ENCODE results near the gene SLC4A11. TPM values are rescaled to one million over a fixed set of nuclear protein-coding genes. Genes with fewer than 3 reads are reported as not detected.

Gene SLC4A11
- total RNA-seq, 1 experiment from 2014 or later: 4.8 TPM

Other genes with a start within 250 kb of the SLC4A11 start
- not detected in 2 replicates for gene GNRH2, start 195.6 kb downstream of the SLC4A11 start, total RNA-seq (2014; rRNA removed; shearing (Covaris generic))
- gene MRPS26, start 193.1 kb downstream of the SLC4A11 start, total RNA-seq (2014; rRNA removed; shearing (Covaris generic)): 98.6 and 101 TPM in 2 replicates
- not detected in 2 replicates for gene OXT, start 167.6 kb downstream of the SLC4A11 start, total RNA-seq (2014; rRNA removed; shearing (Covaris generic))
- not detected in 2 replicates for gene AVP, start 154.5 kb downstream of the SLC4A11 start, total RNA-seq (2014; rRNA removed; shearing (Covaris generic))
- 20.9 and 26.0 TPM in 2 replicates for gene FASTKD5, start 79.3 kb downstream of the SLC4A11 start, total RNA-seq (2014; rRNA removed; shearing (Covaris generic))
- gene UBOX5, start 79.3 kb downstream of the SLC4A11 start, total RNA-seq (2014; rRNA removed; shearing (Covaris generic)): 4.3 and 4.6 TPM in 2 replicates
- gene LZTS3, start 65.6 kb downstream of the SLC4A11 start, total RNA-seq (2014; rRNA removed; shearing (Covaris generic)): 2.7 and 5.0 TPM in 2 replicates
- gene DDRGK1, start 34.5 kb downstream of the SLC4A11 start, total RNA-seq (2014; rRNA removed; shearing (Covaris generic)): 70.0 and 76.8 TPM in 2 replicates
- gene ITPA, start 29.7 kb downstream of the SLC4A11 start, total RNA-seq (2014; rRNA removed; shearing (Covaris generic)): 85.8 and 92.7 TPM in 2 replicates
- 2.1 and 2.8 TPM in 2 replicates for gene DNAAF9, start 168.5 kb upstream of the SLC4A11 start, total RNA-seq (2014; rRNA removed; shearing (Covaris generic))
- gene ATRN, start 231.8 kb upstream of the SLC4A11 start, total RNA-seq (2014; rRNA removed; shearing (Covaris generic)): 22.4 and 28.5 TPM in 2 replicates

Measured in A172 (cell line).